ENCODE data around the gene CHSY1.

- TF ChIP-seq POLR2A (IDR thresholded peaks at IDR 0.05), result no peak
- TF ChIP-seq CTCF (IDR thresholded peaks at IDR 0.05), result no peak
- TF ChIP-seq POLR2AphosphoS5 (IDR thresholded peaks at IDR 0.05; ENCODE audit: insufficient read depth in 1 of 2, low read depth in 1 of 2), result no peak
Observed at GRCh38 chr15:101296418-101297405, 44.9 kb upstream of the CHSY1 start.
